ENCODE measurements around the gene RAB11FIP5. TPM values are rescaled to one million over a fixed set of nuclear protein-coding genes. Genes with fewer than 3 reads are reported as not detected.

The RAB11FIP5 gene
- total and polyA plus RNA-seq, 2 donors (not counting 3 experiments of a cell fraction or from before 2014, with no cell fraction given), result 36.6 to 47.0 TPM

DNA sequence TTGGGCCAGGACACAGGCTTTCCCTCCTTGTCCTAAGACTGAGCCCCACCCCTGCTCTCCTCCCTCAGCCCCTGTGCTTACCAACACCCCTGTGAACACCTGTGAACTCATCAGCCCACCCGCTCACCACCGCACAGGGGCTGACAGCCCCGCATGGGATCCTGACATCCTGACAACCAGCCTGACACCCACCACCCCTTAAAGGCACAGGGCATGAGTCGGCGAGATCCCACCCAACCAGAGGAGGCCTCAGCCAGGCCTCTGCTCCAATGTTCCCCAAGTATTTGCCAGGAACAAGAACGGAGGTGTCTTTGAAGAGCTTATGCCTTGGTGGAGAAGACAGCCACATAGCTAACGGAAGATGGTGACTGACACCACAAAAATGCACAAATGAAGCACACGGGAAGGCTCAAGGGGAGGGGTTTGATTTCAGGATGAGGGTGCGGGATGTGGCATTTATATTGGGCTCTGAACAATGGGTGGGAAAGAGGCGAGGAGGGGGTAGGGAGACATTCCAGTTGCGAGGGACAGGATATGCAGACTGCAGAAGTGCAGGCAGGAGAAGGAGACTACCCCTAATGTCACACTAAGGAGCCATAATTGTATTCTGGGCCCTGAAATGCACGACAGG is 11.0 kb downstream of the RAB11FIP5 start:
- Histone ChIP-seq H3K9me3 (replicated peaks; ENCODE audit: control insufficient read depth, insufficient read depth, low read length) (no peaks in the 10 kb centered on the region), H3K27me3 (ENCODE audit: control insufficient read depth in 2 of 2, insufficient read depth in 2 of 2, low read length in 2 of 2) (no peaks in the 10 kb centered on the region), H3K9ac (replicated peaks; ENCODE audit: extremely low read depth, insufficient read depth, low read length) (no peak overlapping the region), H3K4me1 (ENCODE audit: control insufficient read depth, extremely low read depth, insufficient read depth, low read length) (peaks cover 21% of the 10 kb centered on the region), H3K36me3 (ENCODE audit: control insufficient read depth in 2 of 2, extremely low read depth in 1 of 2, insufficient read depth in 2 of 2, low read length in 2 of 2) (peaks cover 0 to 7% of the 10 kb centered on the region in 2 experiments), H3K79me2 (ENCODE audit: control insufficient read depth, insufficient read depth, low read length) (peaks cover 89% of the 10 kb centered on the region), H3K9me1 (replicated peaks; ENCODE audit: control insufficient read depth, extremely low read depth, insufficient read depth, low read length) (no peaks in the 10 kb centered on the region), H3K27ac (ENCODE audit: insufficient read depth, low read depth, low read length) (no peak overlapping the region), H3K4me3 (replicated peaks in 1 of 3; ENCODE audit: insufficient read depth in 1 of 3, low read depth in 1 of 3, low read length in 3 of 3) (no peak overlapping the region), H2AFZ (ENCODE audit: low read depth, low read length) (no peak overlapping the region), H3K4me2 (ENCODE audit: insufficient read depth, low read length) (no peak overlapping the region), H4K20me1 (replicated peaks; ENCODE audit: control insufficient read depth, extremely low read depth, insufficient read depth, low read length) (peaks cover 2% of the 10 kb centered on the region)
- ChIA-PET CTCF (interaction anchor here (1.0 to 1.6 kb wide), 2 partner anchors 11 to 55 kb away, joined by 4 to 7 read pairs; partner anchors contain the start of gene RAB11FIP5), POLR2A (no interaction called here)
- no peak for TF ChIP-seq JUN (IDR thresholded peaks at IDR 0.05; ENCODE audit: borderline replicate concordance, insufficient read depth, insufficient read length, low read depth)
- TF ChIP-seq, protein P1, sequence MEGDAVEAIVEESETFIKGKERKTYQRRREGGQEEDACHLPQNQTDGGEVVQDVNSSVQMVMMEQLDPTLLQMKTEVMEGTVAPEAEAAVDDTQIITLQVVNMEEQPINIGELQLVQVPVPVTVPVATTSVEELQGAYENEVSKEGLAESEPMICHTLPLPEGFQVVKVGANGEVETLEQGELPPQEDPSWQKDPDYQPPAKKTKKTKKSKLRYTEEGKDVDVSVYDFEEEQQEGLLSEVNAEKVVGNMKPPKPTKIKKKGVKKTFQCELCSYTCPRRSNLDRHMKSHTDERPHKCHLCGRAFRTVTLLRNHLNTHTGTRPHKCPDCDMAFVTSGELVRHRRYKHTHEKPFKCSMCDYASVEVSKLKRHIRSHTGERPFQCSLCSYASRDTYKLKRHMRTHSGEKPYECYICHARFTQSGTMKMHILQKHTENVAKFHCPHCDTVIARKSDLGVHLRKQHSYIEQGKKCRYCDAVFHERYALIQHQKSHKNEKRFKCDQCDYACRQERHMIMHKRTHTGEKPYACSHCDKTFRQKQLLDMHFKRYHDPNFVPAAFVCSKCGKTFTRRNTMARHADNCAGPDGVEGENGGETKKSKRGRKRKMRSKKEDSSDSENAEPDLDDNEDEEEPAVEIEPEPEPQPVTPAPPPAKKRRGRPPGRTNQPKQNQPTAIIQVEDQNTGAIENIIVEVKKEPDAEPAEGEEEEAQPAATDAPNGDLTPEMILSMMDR (IDR thresholded peaks at IDR 0.05; ENCODE audit: extremely low read depth in 1 of 2, insufficient read depth in 1 of 2, low read depth in 1 of 2, low read length in 2 of 2), result no peak
- TF ChIP-seq GATA2 (IDR thresholded peaks at IDR 0.05; ENCODE audit: insufficient read depth, insufficient read length, low read depth, low read length), result no peak
- no peak for TF ChIP-seq FOS (IDR thresholded peaks at IDR 0.05; ENCODE audit: borderline replicate concordance, insufficient read depth, low read length)
- TF ChIP-seq MYC (IDR thresholded peaks at IDR 0.05; ENCODE audit: low read depth, low read length), result no peak
- TF ChIP-seq POLR2AphosphoS5 (IDR thresholded peaks at IDR 0.05; ENCODE audit: insufficient read depth, low read depth, low read length), result no peak
- DNase-seq (ENCODE audit: low read depth, low spot score) (no peak), FAIRE-seq (no peak)
- dilution Hi-C loops (cut with MboI; ENCODE audit: extremely low pct_ligation_motif_present, low sequenced_read_pairs), result no loop called here
- intact Hi-C loops (cut with micrococcal nuclease), result no loop called here
- BruUV-seq (replicated peaks), result no TSS peak
